GM21737 (cell line): ENCODE measurements around the gene DIRAS1.

ENCODE experiments used
- ATAC-seq: cut with Tn5 transposase; IDR thresholded peaks from one replicate; pipeline ENCODE4 v1.9.1; 2021; ENCODE audit warnings: mild to moderate bottlenecking, moderate library complexity; ENCODE audit not compliant: unreplicated experiment

Gene DIRAS1

DNA sequence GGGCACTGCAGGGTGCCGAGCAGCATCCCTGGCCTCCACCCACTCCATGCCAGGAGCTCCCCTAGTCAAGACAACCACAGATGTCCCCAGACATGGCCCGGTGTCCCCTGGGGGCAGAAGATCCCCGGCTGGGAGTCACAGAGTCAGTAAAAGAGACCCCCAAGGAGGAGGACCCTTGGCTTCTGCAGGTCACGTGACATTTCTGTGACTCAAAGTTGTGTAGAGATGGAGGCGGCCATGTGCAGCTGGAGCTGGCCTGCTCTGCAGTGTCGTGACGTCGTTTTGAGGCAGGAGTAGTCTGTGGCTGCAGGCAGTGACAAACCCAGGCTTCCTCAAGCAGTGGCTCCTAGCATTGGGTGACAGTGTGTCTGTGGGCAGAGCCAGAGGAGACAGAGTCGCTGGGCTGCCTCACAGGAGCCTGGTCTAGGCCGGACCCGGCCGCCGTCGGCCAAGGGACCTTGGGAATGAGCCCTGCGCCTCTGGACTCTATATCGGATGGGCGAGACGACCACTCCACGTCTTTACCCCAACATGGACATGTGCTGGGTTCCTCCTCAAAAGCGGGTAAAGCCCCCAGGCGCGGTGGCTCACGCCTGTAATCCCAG lies 7.7 kb upstream of the DIRAS1 start:
- no peak for ATAC-seq

DNA sequence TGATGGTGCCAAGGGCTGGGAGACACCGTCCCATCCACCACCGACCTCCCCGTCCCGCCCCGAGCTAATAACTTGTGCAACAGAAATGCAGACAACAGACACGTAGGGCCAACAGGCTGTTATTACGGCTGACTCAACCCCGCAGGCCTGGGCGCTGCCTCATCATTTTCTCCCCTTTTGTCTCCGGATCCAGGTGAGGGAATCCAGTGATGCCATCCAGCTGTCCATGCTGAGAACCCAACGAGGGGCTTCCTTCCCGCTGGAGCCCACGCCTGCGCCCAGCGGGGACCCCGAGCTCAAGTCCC lies 6.4 kb upstream of the DIRAS1 start:
- ATAC-seq: no peak

DNA sequence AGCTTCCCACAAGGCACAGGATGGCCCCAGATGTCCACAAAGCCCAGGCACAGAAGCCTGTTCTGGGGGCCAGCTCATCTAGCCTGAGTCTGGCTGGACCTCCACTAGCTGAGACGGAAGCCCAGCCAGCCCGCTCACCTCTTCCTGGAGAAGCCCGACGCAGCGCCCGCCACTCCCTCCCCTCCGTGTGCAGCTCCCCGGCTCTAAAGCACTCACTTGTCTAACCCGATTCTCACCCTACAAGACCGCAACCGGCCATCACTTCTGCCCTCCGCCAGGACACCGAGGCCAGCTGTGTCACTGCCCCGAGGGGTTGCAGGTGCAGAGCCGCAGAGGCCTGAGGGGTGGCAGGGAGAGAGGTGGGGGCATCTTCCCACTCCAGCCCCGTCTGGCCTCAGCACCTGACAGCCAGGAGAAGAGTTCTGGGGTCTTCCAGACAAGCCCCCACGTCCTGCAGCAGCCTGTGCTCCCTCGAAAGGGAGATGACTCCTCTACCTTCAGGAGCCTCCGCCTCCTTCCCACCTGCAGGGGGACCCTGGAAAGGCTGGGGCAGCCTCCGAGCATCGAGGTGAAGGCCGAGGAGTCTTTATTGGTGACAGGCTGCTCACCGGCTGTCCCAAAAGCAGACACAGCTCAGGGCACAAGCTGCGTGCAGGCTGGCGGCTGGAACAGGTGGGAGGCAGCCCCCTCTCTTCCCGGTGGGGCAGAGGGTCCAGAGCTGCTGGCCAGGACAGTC lies 5.9 kb upstream of the DIRAS1 start:
- no peak for ATAC-seq

DNA sequence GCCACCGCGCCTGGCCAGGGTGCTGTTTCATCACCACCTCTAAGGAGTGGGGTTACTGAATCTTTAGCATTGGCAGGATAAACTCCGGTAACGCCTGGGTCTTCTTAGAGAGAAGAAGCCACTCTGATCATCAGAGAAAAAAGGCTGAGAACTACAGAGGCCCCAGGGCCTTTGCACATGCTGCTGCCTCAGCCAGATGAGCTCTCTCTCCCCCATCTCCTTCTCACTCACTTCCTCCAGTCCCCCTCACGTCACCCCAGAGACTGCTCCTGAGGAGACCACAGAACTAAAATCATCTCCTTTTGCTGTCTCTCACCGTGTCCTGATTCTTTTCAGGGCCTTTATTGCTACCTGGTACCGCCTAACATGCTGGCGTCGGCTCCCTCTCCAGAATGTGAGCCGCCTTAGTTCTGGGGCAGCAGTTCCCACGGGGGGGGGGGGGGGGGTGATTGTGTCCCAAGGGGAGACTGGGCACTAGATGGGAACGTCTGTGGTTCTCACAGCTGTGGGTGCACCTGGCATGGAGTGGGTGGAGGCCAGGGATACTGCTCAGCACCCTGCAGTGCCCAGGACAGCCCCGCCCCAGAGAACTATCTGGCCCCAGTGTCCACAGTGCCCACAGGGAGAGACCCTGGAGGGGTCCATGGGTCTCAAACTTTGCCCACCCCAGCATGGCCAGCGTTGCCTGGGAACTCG lies 5.1 kb upstream of the DIRAS1 start:
- ATAC-seq: no peak

DNA sequence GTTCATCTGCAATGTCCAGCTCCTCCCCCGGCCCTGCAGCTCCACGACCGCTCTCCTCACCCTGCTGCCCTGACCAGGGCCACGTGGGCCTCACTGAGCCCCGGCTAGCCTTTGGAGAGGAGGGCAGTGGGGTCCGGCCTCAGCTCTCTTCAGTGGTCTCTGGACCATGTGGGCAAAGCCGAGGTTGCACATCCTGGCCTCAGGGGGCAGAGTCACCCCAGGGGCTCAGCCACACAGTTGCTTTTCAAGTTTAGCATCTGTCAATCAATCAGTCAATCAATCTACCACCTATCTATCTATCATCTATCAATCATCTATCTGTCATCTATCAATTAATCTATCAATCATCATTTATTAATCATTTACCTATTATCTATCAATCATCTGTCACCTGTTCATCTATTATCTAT lies 3.0 kb upstream of the DIRAS1 start:
- no peak for ATAC-seq

DNA sequence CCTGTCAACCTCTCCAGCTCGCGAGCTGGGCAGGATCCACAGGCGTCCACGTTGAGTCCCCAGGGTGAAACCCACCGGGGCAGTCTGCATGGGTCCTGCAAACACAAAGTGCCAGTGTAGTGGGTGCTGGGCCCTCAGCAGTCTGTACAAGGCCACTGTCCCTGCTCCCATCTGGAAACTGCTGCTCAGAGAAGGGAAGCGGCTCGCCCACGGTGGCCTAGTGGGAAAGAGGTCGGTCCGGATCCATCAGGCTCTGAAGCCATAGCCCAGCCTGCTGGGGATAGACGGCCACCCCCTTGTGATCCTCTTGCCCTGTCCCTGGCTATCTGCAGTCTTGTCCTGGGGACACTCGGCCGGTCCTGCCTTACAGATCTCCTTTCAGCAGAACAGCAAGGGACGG lies 2.6 kb upstream of the DIRAS1 start:
- no peak for ATAC-seq

DNA sequence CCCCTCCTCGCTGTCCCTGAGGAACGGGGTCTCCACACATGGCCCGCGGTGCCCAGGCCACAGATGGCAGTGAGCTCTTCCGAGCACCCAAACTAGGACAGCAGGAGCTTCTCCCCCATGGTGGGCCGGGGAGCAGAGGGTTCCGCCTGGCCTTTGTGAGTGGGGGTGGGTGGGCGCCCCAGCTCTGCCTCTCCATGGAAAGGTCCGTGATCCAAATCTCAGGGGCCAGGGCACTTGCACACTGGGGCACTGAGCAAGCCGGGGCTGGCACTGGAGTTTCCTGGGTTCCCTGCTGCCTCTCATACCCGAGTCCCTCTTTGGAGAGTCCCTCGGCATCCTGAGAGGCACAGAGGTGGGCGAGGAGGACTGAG lies 2.2 kb upstream of the DIRAS1 start:
- ATAC-seq: no peak

DNA sequence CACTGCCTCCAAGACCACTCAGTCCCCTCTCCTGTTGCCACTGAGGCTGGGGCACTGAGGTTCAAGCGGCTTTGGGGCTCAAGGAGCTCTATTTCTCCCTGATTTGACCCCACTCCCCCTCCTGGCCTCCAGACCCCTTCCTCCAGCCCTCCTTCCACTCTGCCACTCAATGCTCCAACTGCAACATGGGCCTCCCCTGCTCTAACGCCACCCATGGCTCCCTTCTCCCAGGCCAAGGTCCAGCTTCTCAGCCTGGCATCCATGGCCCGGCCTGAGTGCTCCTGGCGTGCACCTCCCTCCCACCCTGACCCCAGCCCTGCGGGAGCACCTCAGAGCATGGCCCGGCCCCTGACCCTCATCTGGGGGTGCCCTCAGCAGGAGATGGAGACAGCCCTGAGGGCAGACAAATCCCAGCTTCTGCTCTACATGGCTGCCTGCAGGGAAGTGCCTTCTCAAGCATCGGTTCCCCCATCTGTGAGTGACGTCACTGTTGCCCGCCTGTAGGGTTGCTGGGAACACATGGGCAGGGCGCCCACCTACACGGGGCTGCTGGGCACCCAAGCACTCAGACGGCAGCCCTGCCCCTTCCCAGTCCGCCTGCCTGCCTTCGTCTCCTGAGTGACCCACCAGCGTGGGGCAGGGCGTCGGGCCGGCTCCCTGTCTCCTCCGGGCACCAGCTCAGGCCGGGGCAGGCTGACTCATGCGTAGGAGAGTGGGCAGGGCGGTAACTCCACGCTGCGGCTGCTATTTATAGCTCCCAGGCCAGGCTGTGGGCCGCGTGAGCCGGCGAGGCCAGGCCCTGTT lies 1.6 kb upstream of the DIRAS1 start:
- ATAC-seq: no peak

DNA sequence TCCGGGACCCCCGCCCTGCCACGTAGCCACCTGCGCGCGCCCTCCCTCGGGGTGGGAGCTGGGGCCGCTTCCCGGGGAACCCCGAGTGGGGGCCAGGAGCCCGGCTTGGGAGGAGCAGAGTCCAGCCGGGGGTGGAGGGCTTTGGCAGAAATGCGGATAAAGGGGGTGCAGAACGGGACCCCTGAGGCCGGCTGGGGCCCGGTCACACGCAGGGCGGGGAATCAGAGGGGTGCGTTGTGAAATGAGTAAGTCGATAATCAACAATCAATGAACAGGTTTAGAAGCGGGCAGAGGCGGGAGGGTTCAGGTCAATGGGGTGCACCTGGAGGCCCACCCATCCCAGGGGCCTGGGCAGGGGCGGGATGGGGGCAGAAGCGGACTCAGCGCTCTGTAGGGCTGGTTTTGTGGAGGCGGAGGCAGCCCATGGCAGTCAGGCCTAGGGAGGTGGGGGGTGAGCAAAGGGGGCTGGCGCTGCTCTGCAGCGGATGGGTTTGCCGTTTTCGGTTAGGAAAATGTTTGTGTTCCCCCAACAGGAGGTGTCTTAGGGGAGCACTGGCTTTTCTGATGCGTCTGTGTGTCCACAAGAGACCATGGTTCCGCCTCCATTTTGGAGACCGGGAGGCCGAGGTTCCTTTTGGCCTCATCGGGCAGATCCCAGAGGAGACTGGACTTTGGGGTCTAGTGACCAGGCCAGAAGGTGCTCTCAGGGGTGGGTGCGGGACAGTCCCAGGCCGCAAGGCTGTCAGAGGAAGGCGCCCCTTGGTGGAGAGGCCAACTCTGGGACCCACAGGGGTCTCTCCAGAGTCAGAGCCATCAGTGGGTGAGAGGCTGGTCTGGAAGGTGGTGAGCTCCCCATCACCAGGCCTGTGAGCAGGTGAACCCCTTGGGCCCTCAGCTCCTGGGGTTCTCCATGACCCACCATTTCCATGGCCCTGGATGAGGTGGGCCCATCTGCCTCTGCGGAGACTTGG lies 683 bp upstream of the DIRAS1 start:
- no peak for ATAC-seq

DNA sequence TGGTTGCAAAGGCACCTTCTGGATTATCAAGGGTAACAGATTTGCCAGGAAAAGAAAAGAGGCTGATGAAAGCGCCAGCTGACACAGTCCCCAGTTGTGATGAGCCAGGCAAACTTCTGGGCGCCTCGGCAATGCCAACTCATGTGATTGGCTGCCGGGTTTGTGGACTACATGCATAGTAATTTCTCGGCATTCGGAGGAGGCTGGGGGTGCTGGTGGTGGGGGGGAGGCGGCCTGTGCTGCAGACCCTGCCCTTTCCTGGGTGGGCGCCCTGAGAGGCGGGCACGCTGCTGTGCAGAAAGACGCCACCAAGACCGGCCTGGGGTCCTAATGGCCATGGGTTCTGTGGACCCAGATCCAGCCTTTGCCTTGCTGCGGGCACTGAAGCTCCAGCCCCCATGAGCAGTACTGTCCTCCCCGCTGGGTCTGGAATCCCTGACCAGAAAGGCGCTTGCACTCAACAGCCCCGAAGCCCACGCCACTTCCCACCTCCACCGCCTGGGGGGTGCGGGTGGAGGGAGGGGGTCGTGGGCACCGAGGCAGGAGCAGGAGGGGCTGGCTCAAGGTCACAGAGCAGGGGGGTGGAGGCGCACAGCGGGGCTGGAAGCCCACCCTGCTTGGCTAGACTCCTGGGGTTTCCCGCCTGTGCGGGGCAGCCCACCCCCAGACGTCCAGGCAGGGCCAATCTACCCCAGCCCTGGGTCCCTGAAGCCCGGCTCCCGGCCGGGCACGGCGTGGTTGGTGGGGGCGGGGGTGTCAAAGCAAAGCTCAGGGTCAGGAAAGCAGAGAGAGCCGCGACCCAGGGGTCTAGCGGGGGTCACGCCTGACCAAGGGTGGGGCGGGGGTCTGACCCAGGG lies 1.0 kb downstream of the DIRAS1 start:
- ATAC-seq: no peak

DNA sequence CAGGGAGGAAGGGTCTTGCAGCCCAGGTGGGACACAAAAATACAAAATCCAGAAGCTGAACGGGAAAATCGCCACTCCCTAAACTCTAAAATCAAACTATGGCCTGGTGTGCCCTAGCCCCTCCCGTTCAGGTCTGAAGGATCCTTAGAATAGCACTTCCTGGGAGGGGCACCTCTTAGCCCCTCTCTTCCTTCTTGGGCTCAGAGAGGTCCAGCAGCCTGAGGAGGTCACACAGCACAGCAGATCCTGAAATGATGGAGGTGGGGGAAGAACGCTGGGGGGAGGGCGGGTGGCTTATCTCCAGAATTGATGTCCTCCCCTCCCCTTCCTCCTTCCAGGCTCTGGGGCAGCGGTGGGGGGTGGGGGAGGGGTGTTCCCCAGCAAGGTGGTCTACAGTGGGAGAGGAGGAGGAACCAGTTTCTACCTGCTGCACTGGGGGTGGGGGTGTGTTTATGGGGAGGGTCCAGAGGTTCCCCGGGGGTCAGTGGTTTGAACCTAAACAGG lies 1.9 kb downstream of the DIRAS1 start:
- ATAC-seq: no peak

DNA sequence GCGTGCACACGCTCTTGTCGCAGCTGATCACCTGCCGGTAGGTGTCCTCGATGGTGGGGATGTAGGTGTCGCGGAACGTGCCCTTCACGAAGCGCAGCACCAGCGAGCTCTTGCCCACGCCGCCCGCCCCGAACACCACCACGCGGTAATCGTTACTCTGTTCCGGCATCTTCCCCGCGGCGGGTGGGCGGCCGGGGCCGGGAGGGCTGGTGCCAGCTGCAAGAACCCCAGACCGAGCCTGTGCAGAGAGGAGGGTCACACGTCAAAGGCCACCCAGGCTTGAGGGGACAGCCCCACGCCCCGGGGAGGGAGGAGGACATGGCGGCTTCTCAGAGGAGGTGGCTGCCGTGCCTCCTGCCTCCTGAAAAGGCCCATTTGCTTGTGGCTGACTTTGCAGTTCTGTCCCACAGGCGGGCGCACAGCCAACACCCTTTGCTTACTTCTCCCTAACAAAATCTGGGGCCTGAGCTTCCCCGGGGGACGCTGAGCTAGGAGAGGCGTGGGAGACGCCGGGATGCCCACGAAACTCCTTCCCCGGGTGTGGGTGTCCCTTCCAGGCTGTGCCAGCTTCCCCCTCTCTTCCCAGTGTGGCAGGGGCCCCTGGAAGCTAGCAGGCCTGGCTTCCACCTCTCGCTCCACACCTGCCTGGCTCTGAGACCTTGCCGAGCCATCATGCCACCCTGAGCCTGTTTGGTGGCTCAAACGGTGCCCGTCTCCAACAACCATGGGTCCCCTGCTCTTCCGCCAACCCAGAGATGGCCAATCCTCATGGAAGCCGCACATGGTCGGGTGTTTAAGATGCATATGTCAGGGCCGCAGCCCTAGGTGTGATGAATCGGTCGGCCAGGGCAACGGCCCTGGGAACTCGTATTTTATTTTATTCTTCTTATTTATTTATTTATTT lies 3.3 kb downstream of the DIRAS1 start:
- no peak for ATAC-seq

DNA sequence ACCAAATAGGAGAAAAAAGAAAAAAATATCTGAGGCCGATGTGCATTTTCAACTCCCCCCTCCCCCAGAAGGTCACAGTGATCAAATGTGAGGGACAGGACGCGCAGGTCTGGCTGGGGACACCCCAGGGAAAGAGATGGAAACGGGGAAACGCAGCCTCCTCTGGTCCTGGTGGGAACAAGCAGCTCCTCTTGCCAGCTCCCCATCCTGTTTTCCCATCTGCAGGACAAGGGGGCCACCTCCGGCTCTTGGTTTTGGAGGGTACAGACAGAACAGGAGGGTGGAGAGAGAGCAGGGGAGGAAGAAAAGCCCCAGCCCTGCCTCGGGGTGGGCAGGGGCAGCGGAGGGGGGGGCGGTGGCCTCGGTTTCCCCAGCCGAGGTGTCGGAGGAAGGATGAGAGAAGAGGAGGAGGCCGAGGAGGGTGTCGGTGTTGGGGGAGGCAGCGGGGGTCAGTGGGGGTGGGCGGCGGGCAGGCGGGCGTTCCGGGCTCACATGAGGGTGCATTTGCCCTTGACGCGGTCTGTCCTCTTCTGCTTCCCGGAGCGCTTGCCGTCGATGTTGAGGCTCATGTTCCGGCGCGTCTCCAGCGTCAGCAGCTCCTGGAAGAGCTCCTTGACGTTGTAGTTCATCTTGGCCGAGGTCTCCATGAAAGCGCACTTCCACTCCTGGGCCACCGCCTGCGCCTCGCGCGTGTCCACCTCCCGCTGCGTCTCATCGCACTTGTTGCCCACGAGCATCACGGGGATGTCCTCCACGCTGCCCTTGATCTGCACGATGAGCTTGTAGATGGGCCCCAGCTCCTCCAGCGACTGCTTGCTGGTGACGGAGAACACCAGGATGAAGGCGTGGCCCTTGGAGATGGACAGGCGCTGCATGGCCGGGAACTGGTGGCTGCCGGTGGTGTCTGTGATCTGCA lies 4.2 kb downstream of the DIRAS1 start:
- no peak for ATAC-seq

DNA sequence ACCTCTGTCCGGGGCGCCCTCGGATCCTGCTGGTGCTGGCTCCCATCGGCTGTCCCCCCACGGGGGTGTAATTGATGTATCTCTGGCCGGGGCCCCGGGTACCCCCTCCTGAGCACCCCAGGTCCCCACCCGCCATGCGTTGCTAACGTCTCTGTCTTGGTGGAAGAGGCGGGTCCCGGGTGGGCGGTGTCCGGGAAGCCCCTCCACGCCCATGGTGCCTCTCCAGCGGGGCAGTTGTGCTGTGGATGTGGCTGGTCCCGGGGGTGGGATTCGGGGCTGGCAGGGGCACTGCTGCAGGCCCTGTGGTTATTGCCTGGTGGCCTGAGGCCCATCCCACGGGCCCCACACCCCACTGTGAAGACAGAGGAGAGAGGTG lies 4.9 kb downstream of the DIRAS1 start:
- ATAC-seq: no peak

DNA sequence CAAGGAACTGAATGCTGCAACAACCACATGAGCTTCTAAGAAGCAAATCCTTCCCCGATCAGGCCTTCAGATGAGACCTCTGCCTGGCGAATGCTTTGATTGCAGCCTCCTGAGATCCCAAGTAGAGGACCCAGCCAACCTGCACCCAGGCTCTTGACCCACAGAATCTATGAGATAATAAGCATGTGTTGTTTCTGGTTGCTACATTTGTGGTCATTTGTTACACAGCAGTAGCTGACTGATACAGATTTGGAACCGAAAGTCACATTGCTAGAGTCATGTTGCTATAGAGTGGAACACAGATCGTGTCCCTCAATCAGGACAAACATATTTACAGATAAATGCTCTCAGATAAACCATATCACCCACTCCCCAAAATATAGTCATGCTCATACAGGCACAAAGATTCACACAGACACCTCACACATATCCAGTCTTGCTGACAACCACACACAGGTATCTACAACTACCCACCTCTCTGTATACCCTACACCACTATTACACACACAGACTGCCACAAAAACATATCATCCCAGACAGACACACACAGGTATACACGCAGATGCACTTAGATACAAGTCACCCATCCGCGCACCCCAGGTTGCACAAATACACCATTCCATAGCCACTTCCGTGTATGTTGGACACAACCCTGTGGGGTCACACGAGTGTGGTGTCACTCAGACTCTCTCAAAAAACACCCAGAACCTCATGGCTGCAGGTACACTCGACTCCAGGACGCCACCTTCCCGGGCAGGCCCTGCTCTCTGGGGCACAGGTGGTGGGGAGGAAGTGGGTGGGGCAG lies 5.5 kb downstream of the DIRAS1 start:
- no peak for ATAC-seq

DNA sequence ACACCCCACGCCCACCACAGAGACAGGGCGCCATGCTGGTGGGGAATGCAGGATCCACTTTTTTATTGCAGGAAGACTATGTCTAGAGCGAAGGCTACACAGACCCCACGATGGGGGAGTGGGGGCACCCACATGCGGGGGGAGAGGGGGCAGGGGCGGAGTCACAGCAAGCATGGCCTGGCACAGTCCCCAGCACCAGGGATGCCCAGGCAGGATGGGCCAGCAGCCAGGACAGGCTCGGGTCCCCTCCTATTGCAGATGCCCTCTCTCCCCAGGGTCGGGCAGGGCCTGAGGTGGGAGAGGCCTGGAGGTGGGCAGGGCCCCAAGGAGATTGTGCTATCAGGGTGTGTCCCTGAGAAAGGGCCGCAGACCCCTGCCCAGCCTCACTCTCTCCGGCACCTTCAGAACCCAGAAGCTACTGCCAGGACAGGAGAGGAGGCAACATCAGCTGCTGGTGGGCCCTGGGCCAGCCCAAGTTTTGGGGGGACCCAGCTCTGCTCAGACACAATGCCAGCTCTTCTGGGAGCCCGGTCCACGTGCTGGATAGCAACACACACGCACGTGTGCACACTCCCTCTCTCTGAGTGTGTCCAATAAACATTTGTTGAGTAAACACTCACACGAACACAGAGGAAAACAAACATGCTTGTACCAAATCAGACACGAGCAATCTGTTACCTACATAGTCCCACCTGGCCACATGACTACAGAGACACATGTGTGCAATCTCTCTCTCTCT lies 6.5 kb downstream of the DIRAS1 start:
- ATAC-seq: no peak
